Left ventricle myocardium inferior (tissue), 1 donor: Measurements from ENCODE around the gene VENTX. TPM values are rescaled to one million over a fixed set of nuclear protein-coding genes. Genes with fewer than 3 reads are reported as not detected.
"Not testable (repeated sequence)": the region's sequence is repeated elsewhere in the genome, so short reads cannot be mapped to it uniquely, and the experiment has no call there.

Experiments used
- DNase-seq: peaks from one replicate; pipeline ENCODE4 v3.0.0-alpha.2; 2020
- H3K27ac ChIP-seq: fragments of 200-600 bp; replicated peaks from 2 replicates; pipeline ENCODE4 v1.8.0; 2021
- H3K27me3 ChIP-seq: fragments of 200-600 bp; 2 replicates; pipeline ENCODE4 v1.8.0; 2021; ENCODE audit warnings: low read depth
- H3K36me3 ChIP-seq: fragments of 200-600 bp; 2 replicates; pipeline ENCODE4 v1.8.0; 2021
- H3K4me1 ChIP-seq: fragments of 200-600 bp; 2 replicates; pipeline ENCODE4 v1.8.0; 2021
- H3K4me3 ChIP-seq: fragments of 200-600 bp; 2 replicates; pipeline ENCODE4 v1.8.0; 2021; ENCODE audit warnings: mild to moderate bottlenecking, moderate library complexity
- H3K9me3 ChIP-seq: fragments of 200-600 bp; replicated peaks from 2 replicates; pipeline ENCODE4 v1.8.0; 2021
- intact Hi-C: fragments of 100-400 bp; cut with micrococcal nuclease; formaldehyde crosslinking; loops from one replicate; pipeline ENCODE4 v1.11.0; 2022
- total RNA-seq: library from RNA; stranded (reverse); fragmentation: NEBNext Ultra II Directional; extraction: Animal tissue kit (Norgen Biotek cat#: 25700); gene quantifications from one replicate; pipeline ENCODE4 v1.2.1, GENCODE V29; 2021
- TF ChIP-seq, protein P1 (sequence below): fragments of 200-600 bp; IDR thresholded peaks from 2 replicates; pipeline ENCODE4 v1.8.0; 2021; ENCODE audit warnings: antibody characterized with exemption, mild to moderate bottlenecking, borderline replicate concordance
- donor health status: DM: no; HTN: yes; CAD: no; lungs with severe emphysema.

The VENTX gene
- total RNA-seq, 1 donor from 2014 or later = 0.33 TPM

- peaks cover 35% of the 10 kb centered on the region for H3K4me1 ChIP-seq
- H3K27ac ChIP-seq = no peak overlapping the region
- TF ChIP-seq, protein P1, sequence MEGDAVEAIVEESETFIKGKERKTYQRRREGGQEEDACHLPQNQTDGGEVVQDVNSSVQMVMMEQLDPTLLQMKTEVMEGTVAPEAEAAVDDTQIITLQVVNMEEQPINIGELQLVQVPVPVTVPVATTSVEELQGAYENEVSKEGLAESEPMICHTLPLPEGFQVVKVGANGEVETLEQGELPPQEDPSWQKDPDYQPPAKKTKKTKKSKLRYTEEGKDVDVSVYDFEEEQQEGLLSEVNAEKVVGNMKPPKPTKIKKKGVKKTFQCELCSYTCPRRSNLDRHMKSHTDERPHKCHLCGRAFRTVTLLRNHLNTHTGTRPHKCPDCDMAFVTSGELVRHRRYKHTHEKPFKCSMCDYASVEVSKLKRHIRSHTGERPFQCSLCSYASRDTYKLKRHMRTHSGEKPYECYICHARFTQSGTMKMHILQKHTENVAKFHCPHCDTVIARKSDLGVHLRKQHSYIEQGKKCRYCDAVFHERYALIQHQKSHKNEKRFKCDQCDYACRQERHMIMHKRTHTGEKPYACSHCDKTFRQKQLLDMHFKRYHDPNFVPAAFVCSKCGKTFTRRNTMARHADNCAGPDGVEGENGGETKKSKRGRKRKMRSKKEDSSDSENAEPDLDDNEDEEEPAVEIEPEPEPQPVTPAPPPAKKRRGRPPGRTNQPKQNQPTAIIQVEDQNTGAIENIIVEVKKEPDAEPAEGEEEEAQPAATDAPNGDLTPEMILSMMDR = no peak
- no peaks in the 10 kb centered on the region for H3K36me3 ChIP-seq
- peaks cover 4% of the 10 kb centered on the region for H3K27me3 ChIP-seq
- no peaks in the 10 kb centered on the region for H3K9me3 ChIP-seq
- no peak for DNase-seq
- intact Hi-C loops = no loop called here
- H3K4me3 ChIP-seq = peak overlapping the region; percentile 83
Observed at GRCh38 chr10:133262696-133263095, 25.0 kb downstream of the VENTX start.

GRCh38 chr10:133263674-133264073 lies 26.0 kb downstream of the VENTX start:
- Histone ChIP-seq H3K4me3 (no peak overlapping the region), H3K4me1 (peaks cover 25% of the 10 kb centered on the region), H3K27me3 (peaks cover 6% of the 10 kb centered on the region), H3K9me3 (no peaks in the 10 kb centered on the region), H3K36me3 (no peaks in the 10 kb centered on the region), H3K27ac (no peak overlapping the region)
- TF ChIP-seq, protein P1 = no peak
- intact Hi-C loops = no loop called here
- DNase-seq = no peak

- TF ChIP-seq, protein P1 = no peak
- intact Hi-C loops = no loop called here
- DNase-seq = no peak
- H3K4me1 ChIP-seq = peaks cover 21% of the 10 kb centered on the region
- H3K27ac ChIP-seq = no peak overlapping the region
- no peaks in the 10 kb centered on the region for H3K9me3 ChIP-seq
- no peaks in the 10 kb centered on the region for H3K36me3 ChIP-seq
- H3K27me3 ChIP-seq = peaks cover 6% of the 10 kb centered on the region
- no peak overlapping the region for H3K4me3 ChIP-seq
Observed at GRCh38 chr10:133264461-133264860, 26.8 kb downstream of the VENTX start.

- DNase-seq, H3K9me3 ChIP-seq, intact Hi-C loops: not testable (repeated sequence)
Observed at GRCh38 chr10:133265052-133265451, 27.4 kb downstream of the VENTX start.

DNA sequence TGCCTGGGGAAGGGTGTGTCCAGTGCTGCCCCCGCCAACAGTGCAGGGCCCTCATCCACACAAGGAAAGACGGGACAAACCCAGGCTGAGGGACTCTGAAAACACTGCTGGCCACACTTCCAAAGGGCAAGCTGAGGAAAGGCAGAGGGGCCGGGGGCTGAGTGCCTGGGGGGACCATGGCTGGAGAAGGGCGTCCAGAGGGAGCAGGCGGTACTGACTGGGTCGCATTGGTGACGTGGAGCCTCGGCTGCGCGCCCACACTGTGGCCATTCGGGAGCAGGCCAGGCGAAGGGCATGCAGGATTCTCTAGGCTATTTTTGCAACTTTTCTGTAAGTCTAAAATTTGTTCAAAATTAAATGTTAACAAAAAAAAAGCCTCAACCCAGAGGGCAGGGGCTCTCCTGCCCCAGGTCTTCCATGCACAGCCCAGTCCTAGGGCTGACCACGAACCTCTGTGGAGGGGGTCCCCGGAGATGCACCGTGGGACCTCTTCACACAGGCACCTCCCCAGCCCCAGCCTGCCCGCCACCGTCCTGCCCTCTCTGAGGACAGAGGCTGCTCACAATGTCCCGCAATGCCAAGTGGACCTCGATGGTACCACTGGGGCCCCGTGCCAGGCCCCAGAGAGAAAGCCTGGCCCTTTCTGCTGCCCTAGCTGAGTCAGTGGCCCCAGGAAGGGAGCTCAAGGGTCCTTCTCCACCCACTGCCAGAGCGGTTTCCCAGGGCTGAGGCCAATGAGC lies 28.6 kb downstream of the VENTX start:
- Histone ChIP-seq H3K27me3 (peaks cover 6% of the 10 kb centered on the region), H3K27ac (no peak overlapping the region), H3K4me3 (no peak overlapping the region), H3K36me3 (no peaks in the 10 kb centered on the region), H3K9me3 (no peaks in the 10 kb centered on the region), H3K4me1 (peaks cover 14% of the 10 kb centered on the region)
- DNase-seq = no peak
- TF ChIP-seq, protein P1 = no peak
- intact Hi-C loops = no loop called here

More at GRCh38 chr10:133265052-133265451, 27.4 kb downstream of the VENTX start:
- H3K4me1 ChIP-seq = peaks cover 21% of the 10 kb centered on the region
- H3K27ac ChIP-seq, H3K4me3 ChIP-seq, H3K36me3 ChIP-seq, H3K27me3 ChIP-seq: not testable (repeated sequence)

- Histone ChIP-seq H3K27ac (no peak overlapping the region), H3K36me3 (no peaks in the 10 kb centered on the region), H3K9me3 (no peaks in the 10 kb centered on the region), H3K4me1 (peaks cover 7% of the 10 kb centered on the region), H3K4me3 (no peak overlapping the region), H3K27me3 (peaks cover 6% of the 10 kb centered on the region)
- intact Hi-C loops = no loop called here
- TF ChIP-seq, protein P1 = no peak
- DNase-seq = no peak
Observed at GRCh38 chr10:133267293-133267692, 29.6 kb downstream of the VENTX start.
